ENCODE data around the gene PRKAG2. TPM values are rescaled to one million over a fixed set of nuclear protein-coding genes. Genes with fewer than 3 reads are reported as not detected.
A peak's percentile ranks its signal among the peaks of the same experiment; 100 is the strongest.

The PRKAG2 gene
- total RNA-seq, 2 experiments from 2014 or later: 39.3 to 42.3 TPM

DNA sequence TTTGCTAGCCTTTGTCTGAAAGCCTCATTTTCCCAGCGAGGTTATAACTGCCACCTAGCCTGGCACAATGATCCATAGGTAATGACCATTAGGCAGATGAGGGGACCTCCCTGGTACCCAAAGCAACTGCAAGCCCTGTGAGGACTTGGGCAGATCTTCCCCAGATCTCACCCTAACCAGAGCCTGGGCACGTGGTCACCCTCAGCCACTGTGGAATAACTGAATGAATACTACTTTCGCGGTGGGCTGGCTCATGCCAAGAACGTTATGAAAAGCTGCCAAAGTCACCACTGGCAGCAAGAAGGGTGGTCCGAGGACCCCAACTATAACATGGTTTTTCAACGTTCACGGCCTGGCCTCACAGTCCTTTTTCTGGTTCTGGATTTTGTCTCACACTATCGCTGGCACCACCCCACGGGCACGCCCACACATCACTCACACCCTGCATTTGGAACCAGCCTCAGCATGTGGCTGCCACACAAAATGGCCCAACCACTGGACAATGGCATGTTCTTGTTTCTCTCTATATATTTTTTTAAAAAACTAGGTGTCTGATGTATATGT is 3.4 kb downstream of the PRKAG2 start:
- ATAC-seq (ENCODE audit: poor library complexity) (no peak), DNase-seq (no peak)
- no peak overlapping the region for H3K27ac ChIP-seq (ENCODE audit: low read depth in 1 of 2, low read length in 2 of 2)

DNA sequence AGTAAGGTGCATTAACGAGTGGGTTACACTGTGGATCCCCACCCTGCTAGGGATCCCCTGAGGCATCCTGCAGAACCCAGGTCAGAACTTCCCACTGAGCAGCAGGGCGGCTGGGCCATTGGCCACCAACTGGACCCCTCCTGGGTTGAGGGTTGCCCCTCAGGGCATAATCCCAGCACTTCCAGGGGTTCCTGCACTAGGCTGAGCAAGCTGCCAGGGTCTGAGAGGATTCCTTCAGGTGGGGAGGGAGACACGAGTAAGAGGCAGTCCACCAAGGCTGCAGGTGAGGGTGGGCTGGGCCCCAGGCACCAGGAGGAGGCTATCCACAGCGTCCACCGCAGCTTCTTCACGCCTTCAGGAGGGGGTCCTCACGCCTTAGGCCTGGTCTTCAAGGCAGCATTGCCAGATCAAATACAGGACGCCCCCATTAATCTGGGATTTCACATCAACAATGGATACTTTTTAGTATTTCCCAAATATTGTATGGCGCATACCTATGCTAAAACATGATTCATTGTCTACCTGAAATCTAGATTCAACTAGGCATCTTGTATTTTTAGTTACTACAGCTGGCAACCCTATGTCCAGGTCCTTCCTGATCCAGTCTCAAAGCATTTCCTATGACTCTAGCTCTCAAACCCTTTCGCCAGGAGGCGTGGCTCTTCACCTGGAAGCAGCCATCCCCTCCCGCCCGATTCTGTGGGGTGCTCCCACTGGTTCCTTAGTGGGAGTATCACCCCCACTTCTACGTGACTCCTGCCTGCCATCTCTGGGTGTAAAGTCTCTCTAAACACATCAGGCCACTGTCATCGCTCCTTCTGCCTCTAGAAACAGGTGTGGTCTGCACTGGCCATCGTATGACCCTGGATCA is 4.1 kb downstream of the PRKAG2 start:
- Mint-ChIP-seq H3K36me3 (ENCODE audit: low read depth) (peaks cover 18% of the 10 kb centered on the region), H3K9me3 (no peaks in the 10 kb centered on the region), H3K27me3 (no peaks in the 10 kb centered on the region), H3K4me3 (no peak overlapping the region), H3K27ac (no peak overlapping the region), H3K4me1 (ENCODE audit: low read depth) (peaks cover 69% of the 10 kb centered on the region)
- Histone ChIP-seq H3K27me3 (ENCODE audit: control insufficient read depth in 1 of 2, insufficient read depth in 2 of 2, low read length in 2 of 2) (no peaks in the 10 kb centered on the region), H3K9me3 (ENCODE audit: control insufficient read depth in 1 of 2, insufficient read depth in 1 of 2, low read length in 2 of 2) (no peaks in the 10 kb centered on the region), H3K36me3 (ENCODE audit: insufficient read depth, low read length) (peaks cover 2% of the 10 kb centered on the region), H3K4me3 (ENCODE audit: low read length) (no peak overlapping the region), H3K27ac (ENCODE audit: low read depth in 1 of 2, low read length in 2 of 2) (no peak overlapping the region), H3K4me1 (ENCODE audit: insufficient read depth, low read length) (peaks cover 30% of the 10 kb centered on the region)
- CTCF ChIA-PET: no interaction called here
- ATAC-seq (ENCODE audit: poor library complexity) (no peak), DNase-seq (no peak)
- TF ChIP-seq, protein P1, sequence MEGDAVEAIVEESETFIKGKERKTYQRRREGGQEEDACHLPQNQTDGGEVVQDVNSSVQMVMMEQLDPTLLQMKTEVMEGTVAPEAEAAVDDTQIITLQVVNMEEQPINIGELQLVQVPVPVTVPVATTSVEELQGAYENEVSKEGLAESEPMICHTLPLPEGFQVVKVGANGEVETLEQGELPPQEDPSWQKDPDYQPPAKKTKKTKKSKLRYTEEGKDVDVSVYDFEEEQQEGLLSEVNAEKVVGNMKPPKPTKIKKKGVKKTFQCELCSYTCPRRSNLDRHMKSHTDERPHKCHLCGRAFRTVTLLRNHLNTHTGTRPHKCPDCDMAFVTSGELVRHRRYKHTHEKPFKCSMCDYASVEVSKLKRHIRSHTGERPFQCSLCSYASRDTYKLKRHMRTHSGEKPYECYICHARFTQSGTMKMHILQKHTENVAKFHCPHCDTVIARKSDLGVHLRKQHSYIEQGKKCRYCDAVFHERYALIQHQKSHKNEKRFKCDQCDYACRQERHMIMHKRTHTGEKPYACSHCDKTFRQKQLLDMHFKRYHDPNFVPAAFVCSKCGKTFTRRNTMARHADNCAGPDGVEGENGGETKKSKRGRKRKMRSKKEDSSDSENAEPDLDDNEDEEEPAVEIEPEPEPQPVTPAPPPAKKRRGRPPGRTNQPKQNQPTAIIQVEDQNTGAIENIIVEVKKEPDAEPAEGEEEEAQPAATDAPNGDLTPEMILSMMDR (IDR thresholded peaks at IDR 0.05): no peak
- intact Hi-C loops (cut with DNase I, micrococcal nuclease): loop anchor here in 1 of 2 experiments (10.0 kb wide), 3 partner anchors 518 to 802 kb away; partner anchors contain the start of gene XRCC2
- POLR2A ChIA-PET: no interaction called here

More for the DNA sequence above, 3.4 kb downstream of the PRKAG2 start:
- Histone ChIP-seq H3K4me3 (ENCODE audit: low read length) (no peak overlapping the region), H3K9me3 (ENCODE audit: control insufficient read depth in 1 of 2, insufficient read depth in 1 of 2, low read length in 2 of 2) (no peaks in the 10 kb centered on the region), H3K36me3 (ENCODE audit: insufficient read depth, low read length) (peaks cover 2% of the 10 kb centered on the region), H3K27me3 (ENCODE audit: control insufficient read depth in 1 of 2, insufficient read depth in 2 of 2, low read length in 2 of 2) (no peaks in the 10 kb centered on the region), H3K4me1 (ENCODE audit: insufficient read depth, low read length) (peaks cover 37% of the 10 kb centered on the region)
- H3K36me3 Mint-ChIP-seq (ENCODE audit: low read depth): peaks cover 18% of the 10 kb centered on the region
- no peak overlapping the region for H3K27ac Mint-ChIP-seq
- intact Hi-C loops (cut with DNase I, micrococcal nuclease): loop anchor here in 1 of 2 experiments (10.0 kb wide), 3 partner anchors 519 to 801 kb away; partner anchors contain the start of gene XRCC2
- no peaks in the 10 kb centered on the region for H3K27me3 Mint-ChIP-seq
- no peak overlapping the region for H3K4me3 Mint-ChIP-seq
- POLR2A ChIA-PET: no interaction called here
- TF ChIP-seq, protein P1 (IDR thresholded peaks at IDR 0.05): no peak
- peaks cover 62% of the 10 kb centered on the region for H3K4me1 Mint-ChIP-seq (ENCODE audit: low read depth)
- H3K9me3 Mint-ChIP-seq: no peaks in the 10 kb centered on the region
- CTCF ChIA-PET: no interaction called here

DNA sequence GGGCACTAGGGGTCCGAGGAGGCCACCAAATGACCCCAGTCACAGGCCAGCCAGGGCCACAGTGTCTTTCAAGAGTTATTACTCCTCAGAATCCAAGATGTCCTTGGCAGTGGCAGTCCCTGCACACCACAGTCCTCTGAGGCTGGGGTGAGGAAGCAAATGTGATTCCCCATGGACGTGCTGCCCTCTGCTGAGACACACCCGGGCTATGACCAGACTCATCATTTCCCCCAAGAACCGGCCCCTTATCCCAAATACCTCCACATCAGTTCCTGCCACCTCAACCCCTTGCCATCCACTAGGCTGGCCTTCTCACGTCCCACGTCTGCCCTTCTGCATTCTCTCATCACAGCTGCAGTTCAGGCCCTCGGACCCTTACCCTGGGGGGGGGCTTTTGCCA is 5.0 kb downstream of the PRKAG2 start:
- Mint-ChIP-seq H3K4me1 (ENCODE audit: low read depth) (peaks cover 73% of the 10 kb centered on the region), H3K9me3 (no peaks in the 10 kb centered on the region), H3K4me3 (no peak overlapping the region), H3K27me3 (no peaks in the 10 kb centered on the region), H3K27ac (no peak overlapping the region), H3K36me3 (ENCODE audit: low read depth) (peaks cover 16% of the 10 kb centered on the region)
- Histone ChIP-seq H3K4me1 (ENCODE audit: insufficient read depth, low read length) (peaks cover 26% of the 10 kb centered on the region), H3K27me3 (ENCODE audit: control insufficient read depth in 1 of 2, insufficient read depth in 2 of 2, low read length in 2 of 2) (no peaks in the 10 kb centered on the region), H3K36me3 (ENCODE audit: insufficient read depth, low read length) (peaks cover 2% of the 10 kb centered on the region), H3K9me3 (ENCODE audit: control insufficient read depth in 1 of 2, insufficient read depth in 1 of 2, low read length in 2 of 2) (no peaks in the 10 kb centered on the region), H3K27ac (ENCODE audit: low read depth in 1 of 2, low read length in 2 of 2) (no peak overlapping the region), H3K4me3 (ENCODE audit: low read length) (no peak overlapping the region)
- intact Hi-C loops (cut with DNase I, micrococcal nuclease): loop anchor here in 1 of 2 experiments (10.0 kb wide), 3 partner anchors 517 to 803 kb away; partner anchors contain the start of gene XRCC2
- ChIA-PET POLR2A (no interaction called here), CTCF (no interaction called here)
- no peak for ATAC-seq (ENCODE audit: poor library complexity)
- TF ChIP-seq, protein P1 (IDR thresholded peaks at IDR 0.05): no peak
- peak in 1 of 14 experiments; percentile 16 for DNase-seq
